ENCODE results near the gene ANXA6. TPM values are rescaled to one million over a fixed set of nuclear protein-coding genes. Genes with fewer than 3 reads are reported as not detected.

Gene ANXA6
- total RNA-seq, 4 donors from 2014 or later, result 267 to 470 (median 382) TPM

GRCh38 chr5:151107084-151107483 is 50.5 kb downstream of the ANXA6 start:
- no peak for TF ChIP-seq CTCF (IDR thresholded peaks at IDR 0.05; ENCODE audit: low read depth)

- TF ChIP-seq CTCF (IDR thresholded peaks at IDR 0.05; ENCODE audit: low read depth), result no peak
Measured at GRCh38 chr5:151106509-151106908, 51.1 kb downstream of the ANXA6 start.

- TF ChIP-seq CTCF (IDR thresholded peaks at IDR 0.05; ENCODE audit: low read depth), result no peak
Measured at GRCh38 chr5:151106043-151106442, 51.5 kb downstream of the ANXA6 start.

- no peak for TF ChIP-seq CTCF (IDR thresholded peaks at IDR 0.05; ENCODE audit: low read depth)
Measured at GRCh38 chr5:151105561-151105960, 52.0 kb downstream of the ANXA6 start.

GRCh38 chr5:151104795-151105194 is 52.8 kb downstream of the ANXA6 start:
- TF ChIP-seq CTCF (IDR thresholded peaks at IDR 0.05; ENCODE audit: low read depth), result no peak

- TF ChIP-seq CTCF (IDR thresholded peaks at IDR 0.05; ENCODE audit: low read depth), result no peak
Measured at GRCh38 chr5:151101746-151102145, 55.8 kb downstream of the ANXA6 start.

- TF ChIP-seq CTCF (IDR thresholded peaks at IDR 0.05; ENCODE audit: low read depth), result no peak
Measured at GRCh38 chr5:151101151-151101550, 56.4 kb downstream of the ANXA6 start.

All from subcutaneous adipose tissue (tissue), 4 donors.